ENCODE measurements around the gene TMEM269. TPM values are rescaled to one million over a fixed set of nuclear protein-coding genes. Genes with fewer than 3 reads are reported as not detected.

Gene TMEM269, protein sequence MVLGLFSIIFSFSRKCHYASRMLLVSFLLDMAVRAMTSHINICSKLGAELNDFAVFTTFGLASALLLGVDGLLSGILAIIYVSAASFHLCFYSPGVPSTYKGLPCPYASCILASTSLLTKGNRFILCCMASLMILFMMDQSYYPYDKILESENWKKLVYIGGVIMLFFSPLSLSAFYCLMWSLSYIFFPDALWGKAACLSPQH
- under 1 TPM in 1 of 2 experiments, not detected in 1; 0.40 TPM for total RNA-seq

DNA sequence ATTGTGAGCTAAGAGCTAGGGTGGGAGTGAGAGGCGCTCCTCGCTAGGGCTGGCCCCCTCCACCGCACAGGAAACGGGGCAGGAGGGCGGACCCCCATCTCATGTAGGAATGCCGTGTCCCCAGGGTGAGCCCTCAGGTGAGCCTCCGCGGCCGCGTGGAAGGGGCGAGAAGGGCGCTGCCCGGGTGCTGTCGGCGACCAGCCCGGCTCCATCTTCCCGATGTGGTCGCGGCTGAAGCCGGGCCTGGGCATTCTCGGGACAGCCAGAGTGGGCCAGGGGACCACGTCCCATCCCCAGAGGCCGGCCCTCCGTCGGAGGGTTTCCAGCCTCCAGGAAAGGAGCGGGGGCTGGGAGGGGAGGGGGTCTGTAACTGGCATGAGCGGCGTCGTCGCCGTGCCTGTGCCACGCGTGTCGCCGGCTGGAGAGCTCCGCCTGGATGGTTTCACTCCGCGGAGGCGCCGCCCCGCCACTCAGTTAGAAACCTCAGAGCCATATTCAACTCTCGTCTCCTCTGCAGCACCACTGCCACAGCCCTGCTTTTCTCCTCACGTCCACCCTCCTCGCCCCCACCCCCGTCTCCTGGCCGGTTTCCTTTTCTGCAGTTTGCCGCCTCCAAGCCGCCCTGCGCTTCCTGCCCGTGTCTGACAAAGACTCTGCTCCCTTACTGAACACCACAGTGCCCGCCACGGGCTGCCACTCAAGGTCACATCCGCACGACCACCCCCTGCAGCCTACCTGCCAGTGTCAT, at the start of gene TMEM269:
Gene TMEM269 (plus strand): TSS at position 46 of the 748 bp plus-strand sequence. CDS start 4,903 bp downstream, outside the sequence.
- peak; percentile 87 for ATAC-seq
- Mint-ChIP-seq H3K36me3 (ENCODE audit: low read depth) (peaks cover 17% of the 10 kb centered on the region), H3K27ac (peak within 1 kb of the TSS; percentile 84), H3K27me3 (ENCODE audit: low read depth) (no peaks in the 10 kb centered on the region), H3K9me3 (ENCODE audit: insufficient read depth) (no peaks in the 10 kb centered on the region), H3K4me3 (peak within 1 kb of the TSS; percentile 62), H3K4me1 (ENCODE audit: low read depth) (peaks cover 27% of the 10 kb centered on the region)
- CTCF ChIA-PET = interaction anchor here (1.2 to 2.7 kb wide), 2 partner anchors 13 to 288 kb away, joined by 3 to 14 read pairs; no protein-coding TSS in a partner anchor
- POLR2A ChIA-PET = interaction anchor here (0.6 to 2.5 kb wide), 3 partner anchors 18 to 1543 kb away, joined by 3 to 6 read pairs (median 4); partner anchors contain the start of genes C1orf50, P3H1 and ZNF691
- peak; percentile 71 for DNase-seq

GRCh38 chr1:42735056-42735455, 49.7 kb upstream of the TMEM269 start:
- H3K9me3 Mint-ChIP-seq (ENCODE audit: insufficient read depth) = no peaks in the 10 kb centered on the region
- H3K27me3 Mint-ChIP-seq (ENCODE audit: low read depth) = no peaks in the 10 kb centered on the region
- POLR2A ChIA-PET = interaction anchor here (0.6 kb wide), 1 partner anchor 1019 kb away, joined by 3 read pairs; no protein-coding TSS in a partner anchor
- H3K4me1 Mint-ChIP-seq (ENCODE audit: low read depth) = peaks cover 11% of the 10 kb centered on the region
- H3K36me3 Mint-ChIP-seq (ENCODE audit: low read depth) = no peaks in the 10 kb centered on the region
- no peak overlapping the region for H3K27ac Mint-ChIP-seq
- CTCF ChIA-PET = no interaction called here
- ATAC-seq (no peak), DNase-seq (no peak)
- no peak overlapping the region for H3K4me3 Mint-ChIP-seq

DNA sequence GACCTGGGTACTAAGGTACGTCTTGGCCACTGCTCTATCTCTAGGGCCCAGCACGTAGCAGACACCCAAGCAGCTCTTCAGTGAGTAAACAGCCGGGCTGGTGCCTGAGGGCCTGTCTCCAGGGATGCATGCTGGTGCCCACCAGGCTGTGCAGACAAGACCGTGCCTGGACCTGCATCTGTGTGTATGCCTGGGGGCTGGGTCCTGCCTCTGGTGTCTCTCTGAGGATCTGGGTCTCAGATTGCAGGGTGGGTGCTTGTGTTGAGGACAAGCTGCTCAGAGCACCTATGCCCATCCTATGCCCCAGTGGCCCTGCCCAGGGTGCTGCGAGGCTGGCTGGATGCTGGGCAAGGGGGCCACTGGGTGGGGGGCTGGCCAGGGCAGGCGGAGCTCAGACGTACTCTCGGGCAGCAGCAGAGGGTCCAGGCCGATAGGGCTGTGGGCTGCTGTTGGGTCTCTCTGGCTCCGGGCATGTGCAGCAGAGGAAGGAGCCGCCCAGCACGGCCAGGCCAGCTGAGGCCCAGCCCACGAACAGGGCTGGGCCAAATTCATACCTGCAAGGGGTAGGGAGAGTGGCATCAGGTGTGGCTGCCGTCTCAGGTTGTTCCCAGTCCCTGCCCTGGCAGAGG, 49.2 kb upstream of the TMEM269 start:
- H3K27ac Mint-ChIP-seq = no peak overlapping the region
- ATAC-seq = no peak
- no peak for DNase-seq
- H3K9me3 Mint-ChIP-seq (ENCODE audit: insufficient read depth) = no peaks in the 10 kb centered on the region
- no peaks in the 10 kb centered on the region for H3K27me3 Mint-ChIP-seq (ENCODE audit: low read depth)
- no peak overlapping the region for H3K4me3 Mint-ChIP-seq
- no peaks in the 10 kb centered on the region for H3K36me3 Mint-ChIP-seq (ENCODE audit: low read depth)
- H3K4me1 Mint-ChIP-seq (ENCODE audit: low read depth) = peaks cover 11% of the 10 kb centered on the region
- POLR2A ChIA-PET = interaction anchor here (0.6 kb wide), 1 partner anchor 1018 kb away, joined by 3 read pairs; no protein-coding TSS in a partner anchor
- CTCF ChIA-PET = no interaction called here

DNA sequence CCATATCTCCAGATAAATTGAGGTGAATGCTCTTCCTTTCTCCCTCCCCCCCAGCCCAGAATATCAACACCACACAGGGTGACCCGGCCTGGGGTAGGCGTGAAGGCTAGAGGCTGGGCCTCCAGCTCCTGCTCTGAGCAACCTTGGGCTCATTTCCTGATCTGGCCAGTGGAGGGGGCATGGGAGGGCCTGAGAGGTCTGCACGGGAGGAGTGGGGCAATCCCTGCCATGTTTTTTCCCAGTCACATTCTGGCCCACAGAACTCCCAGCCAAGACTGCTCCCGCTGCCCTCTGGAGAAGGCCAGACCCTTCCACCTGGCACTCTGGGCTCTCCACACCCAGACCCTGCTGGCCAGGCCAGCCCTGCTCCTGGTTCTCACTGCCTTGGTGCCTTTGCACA, 48.6 kb upstream of the TMEM269 start:
- Mint-ChIP-seq H3K4me1 (ENCODE audit: low read depth) (peaks cover 11% of the 10 kb centered on the region), H3K9me3 (ENCODE audit: insufficient read depth) (no peaks in the 10 kb centered on the region), H3K36me3 (ENCODE audit: low read depth) (no peaks in the 10 kb centered on the region), H3K27me3 (ENCODE audit: low read depth) (no peaks in the 10 kb centered on the region), H3K4me3 (no peak overlapping the region), H3K27ac (peak overlapping the region; percentile 48)
- ChIA-PET CTCF (no interaction called here), POLR2A (no interaction called here)
- ATAC-seq = no peak
- no peak for DNase-seq

GRCh38 chr1:42736571-42737200, 48.1 kb upstream of the TMEM269 start:
- Mint-ChIP-seq H3K4me3 (no peak overlapping the region), H3K27ac (peak overlapping the region; percentile 48), H3K9me3 (ENCODE audit: insufficient read depth) (no peaks in the 10 kb centered on the region), H3K4me1 (ENCODE audit: low read depth) (peaks cover 11% of the 10 kb centered on the region), H3K36me3 (ENCODE audit: low read depth) (no peaks in the 10 kb centered on the region), H3K27me3 (ENCODE audit: low read depth) (no peaks in the 10 kb centered on the region)
- DNase-seq (no peak), ATAC-seq (no peak)
- CTCF ChIA-PET = no interaction called here
- POLR2A ChIA-PET = no interaction called here

DNA sequence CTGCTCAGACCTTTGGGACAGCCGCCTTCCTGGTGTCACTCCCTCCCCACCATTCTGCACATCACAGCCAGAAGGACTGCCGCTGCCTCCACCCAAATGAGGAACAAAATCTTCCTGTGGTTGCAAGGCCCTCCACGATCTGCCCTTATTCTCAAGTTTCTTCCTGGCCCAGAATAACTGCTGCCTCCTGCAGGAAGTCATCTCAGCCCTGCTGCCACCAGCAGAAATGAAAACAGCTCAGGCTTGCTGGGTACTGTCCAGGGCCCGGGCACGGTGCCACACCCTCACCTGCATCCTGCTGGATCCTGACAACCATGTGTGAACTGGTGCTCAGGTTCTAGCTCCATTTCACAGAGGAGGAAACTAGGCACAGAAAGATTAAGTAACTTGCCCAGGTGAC, 47.5 kb upstream of the TMEM269 start:
- POLR2A ChIA-PET = no interaction called here
- H3K4me1 Mint-ChIP-seq (ENCODE audit: low read depth) = peaks cover 11% of the 10 kb centered on the region
- H3K36me3 Mint-ChIP-seq (ENCODE audit: low read depth) = no peaks in the 10 kb centered on the region
- peak; percentile 34 for DNase-seq
- no peaks in the 10 kb centered on the region for H3K27me3 Mint-ChIP-seq (ENCODE audit: low read depth)
- peak; percentile 38 for ATAC-seq
- no peak overlapping the region for H3K4me3 Mint-ChIP-seq
- H3K27ac Mint-ChIP-seq = peak overlapping the region; percentile 48
- no peaks in the 10 kb centered on the region for H3K9me3 Mint-ChIP-seq (ENCODE audit: insufficient read depth)
- CTCF ChIA-PET = no interaction called here

- CTCF ChIA-PET = interaction anchor here (0.8 kb wide), 1 partner anchor 335 kb away, joined by 3 read pairs; no protein-coding TSS in a partner anchor
- Mint-ChIP-seq H3K27me3 (ENCODE audit: low read depth) (no peaks in the 10 kb centered on the region), H3K4me1 (ENCODE audit: low read depth) (peaks cover 11% of the 10 kb centered on the region), H3K36me3 (ENCODE audit: low read depth) (no peaks in the 10 kb centered on the region), H3K4me3 (no peak overlapping the region), H3K27ac (no peak overlapping the region), H3K9me3 (ENCODE audit: insufficient read depth) (no peaks in the 10 kb centered on the region)
- ATAC-seq (no peak), DNase-seq (no peak)
- POLR2A ChIA-PET = no interaction called here
Observed at GRCh38 chr1:42737986-42738677, 46.7 kb upstream of the TMEM269 start.

DNA sequence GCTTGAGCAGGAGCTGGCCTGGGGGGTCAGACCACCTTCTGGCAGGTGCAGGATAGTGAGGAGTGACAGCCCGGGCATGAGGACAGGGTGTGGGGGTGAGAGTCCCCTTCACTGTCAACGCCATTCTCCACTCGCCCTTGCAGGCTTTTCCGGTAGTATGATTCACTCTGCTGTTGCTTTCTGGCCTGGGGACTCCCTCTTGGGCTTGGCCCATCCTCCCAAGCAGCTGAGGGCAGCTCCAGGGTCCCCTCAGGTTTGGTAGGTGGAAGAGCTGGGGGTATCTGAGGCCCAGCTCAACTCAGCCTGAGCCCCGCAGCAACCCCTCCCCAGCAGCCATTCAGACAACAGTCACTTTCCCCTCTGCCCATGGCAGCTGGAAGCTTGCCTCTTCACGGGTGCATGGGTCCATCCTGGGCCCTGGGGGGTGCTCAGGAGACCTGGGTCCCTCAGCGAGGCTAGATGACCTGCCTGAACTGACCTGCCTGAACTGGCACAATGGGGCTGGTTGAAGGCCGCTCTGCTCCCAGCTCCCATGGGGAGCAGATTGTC, 46.0 kb upstream of the TMEM269 start:
- H3K27ac Mint-ChIP-seq = no peak overlapping the region
- ChIA-PET POLR2A (no interaction called here), CTCF (interaction anchor here (0.8 kb wide), 1 partner anchor 335 kb away, joined by 3 read pairs; no protein-coding TSS in a partner anchor)
- ATAC-seq = no peak
- DNase-seq = no peak
- no peaks in the 10 kb centered on the region for H3K9me3 Mint-ChIP-seq (ENCODE audit: insufficient read depth)
- H3K4me1 Mint-ChIP-seq (ENCODE audit: low read depth) = peaks cover 11% of the 10 kb centered on the region
- H3K27me3 Mint-ChIP-seq (ENCODE audit: low read depth) = no peaks in the 10 kb centered on the region
- no peaks in the 10 kb centered on the region for H3K36me3 Mint-ChIP-seq (ENCODE audit: low read depth)
- H3K4me3 Mint-ChIP-seq = no peak overlapping the region

DNA sequence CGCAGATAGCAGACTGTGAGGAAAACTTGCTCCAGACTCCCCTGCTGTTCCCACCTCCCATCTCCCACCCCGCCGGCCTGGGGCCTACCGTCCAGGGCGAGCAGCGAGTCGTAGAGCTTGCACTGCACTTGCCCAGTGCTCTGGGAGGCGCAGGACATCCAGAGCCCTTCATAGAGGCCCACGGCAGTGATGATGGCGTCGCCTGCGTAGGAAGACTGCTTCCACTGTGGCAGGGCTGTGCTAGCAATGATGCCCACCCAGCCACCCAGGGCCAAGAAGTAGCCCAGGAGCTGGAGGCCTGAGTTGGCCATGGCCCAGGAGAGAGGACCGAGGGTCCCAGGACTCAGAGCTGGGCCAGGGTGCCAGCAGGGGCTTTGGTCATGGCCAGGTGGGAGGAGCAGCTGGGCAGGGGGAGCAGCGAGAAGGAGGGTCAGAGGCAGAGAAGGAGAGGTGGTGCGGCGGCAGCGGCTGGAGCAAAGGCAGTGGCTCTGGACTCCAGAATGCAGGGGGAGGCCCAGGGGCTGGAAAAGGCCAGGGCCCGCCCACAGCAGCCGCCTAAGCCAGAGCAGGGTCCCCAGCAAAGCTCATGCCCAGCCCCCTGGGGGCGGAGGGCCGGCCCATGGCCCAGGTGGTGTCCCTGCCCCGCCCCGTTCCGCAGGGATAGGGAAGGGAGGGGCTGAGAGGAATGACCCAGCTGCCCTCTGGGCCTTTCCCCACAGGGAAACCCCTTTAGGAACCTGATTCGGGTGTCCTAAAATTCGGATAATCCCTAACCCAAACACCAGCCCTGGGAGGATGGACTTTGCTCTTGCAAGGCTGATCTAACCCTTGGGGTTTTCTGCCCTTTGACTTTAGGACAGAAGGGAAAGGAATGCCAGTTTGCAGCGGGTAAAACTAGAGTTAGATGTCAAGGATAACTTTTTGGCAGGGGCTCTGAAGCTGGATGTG, 44.8 kb upstream of the TMEM269 start, which contains the start of gene CLDN19:
Gene CLDN19 (minus strand): TSS at position 484 of the 948 bp plus-strand sequence. CDS start 173 bp downstream, at position 311.
- POLR2A ChIA-PET = no interaction called here
- no peaks in the 10 kb centered on the region for H3K27me3 Mint-ChIP-seq (ENCODE audit: low read depth)
- no peak within 1 kb of the TSS for H3K27ac Mint-ChIP-seq
- H3K36me3 Mint-ChIP-seq (ENCODE audit: low read depth) = no peaks in the 10 kb centered on the region
- DNase-seq (no peak), ATAC-seq (no peak)
- CTCF ChIA-PET = no interaction called here
- peaks cover 11% of the 10 kb centered on the region for H3K4me1 Mint-ChIP-seq (ENCODE audit: low read depth)
- H3K9me3 Mint-ChIP-seq (ENCODE audit: insufficient read depth) = no peaks in the 10 kb centered on the region
- no peak within 1 kb of the TSS for H3K4me3 Mint-ChIP-seq

GRCh38 chr1:42740851-42741580, 43.8 kb upstream of the TMEM269 start:
- CTCF ChIA-PET = no interaction called here
- Mint-ChIP-seq H3K4me1 (ENCODE audit: low read depth) (peaks cover 11% of the 10 kb centered on the region), H3K36me3 (ENCODE audit: low read depth) (peaks cover 3% of the 10 kb centered on the region), H3K27me3 (ENCODE audit: low read depth) (no peaks in the 10 kb centered on the region), H3K27ac (no peak overlapping the region), H3K4me3 (no peak overlapping the region), H3K9me3 (ENCODE audit: insufficient read depth) (no peaks in the 10 kb centered on the region)
- POLR2A ChIA-PET = interaction anchor here (0.5 kb wide), 1 partner anchor 932 kb away, joined by 3 read pairs; no protein-coding TSS in a partner anchor
- ATAC-seq (no peak), DNase-seq (no peak)
